Caco-2 (cell line): ENCODE data around the gene SSUH2. TPM values are rescaled to one million over a fixed set of nuclear protein-coding genes. Genes with fewer than 3 reads are reported as not detected.

Source experiments
- BruUV-seq: library from RNA; stranded (reverse); fragments of 400-500 nt; replicated peaks from 2 replicates; lab custom pipeline; 2021; lab: Mats Ljungman, UMichigan
- CTCF ChIA-PET: fragments of 300-600 bp; sonication (Branson Sonifier 250); formaldehyde crosslinking; loops from one replicate; lab custom pipeline; 2022; ENCODE audit warnings: antibody characterized with exemption; lab: Charles Lee
- POLR2A ChIA-PET: fragments of 300-600 bp; sonication (Branson Sonifier 250); formaldehyde crosslinking; loops from one replicate; lab custom pipeline; 2022; ENCODE audit warnings: antibody characterized with exemption; lab: Charles Lee
- DNase-seq, 2 experiments: peaks; one replicate each; pipeline versions ENCODE4 v3.0.0 to v3.0.0-alpha.2; 2020 to 2022
- H3K27me3 ChIP-seq: replicated peaks from 2 replicates; pipeline ENCODE4 v1.6.0; 2011; ENCODE audit warnings: low read length; ENCODE audit not compliant: control insufficient read depth, insufficient read depth
- H3K36me3 ChIP-seq: 2 replicates; pipeline ENCODE4 v1.5.1; 2011; ENCODE audit warnings: low read length; ENCODE audit not compliant: control insufficient read depth, insufficient read depth
- H3K4me1 ChIP-seq: fragments of 250-450 bp; sonication (Bioruptor Pico); 2 replicates; pipeline ENCODE4 v1.5.1; 2020; ENCODE audit warnings: mild to moderate bottlenecking
- H3K4me3 ChIP-seq: 2 replicates; pipeline ENCODE4 v1.5.1; 2011; ENCODE audit warnings: low read depth, mild to moderate bottlenecking, control low read depth, low read length
- H3K9me3 ChIP-seq: fragments of 250-450 bp; sonication (Bioruptor Pico); 2 replicates; pipeline ENCODE4 v1.5.1; 2020; ENCODE audit warnings: mild to moderate bottlenecking, moderate library complexity
- H3K27ac Mint-ChIP-seq: one replicate; pipeline ENCODE4 v1.8.0; 2022; ENCODE audit warnings: mixed read lengths; ENCODE audit not compliant: unreplicated experiment
- H3K27me3 Mint-ChIP-seq: one replicate; pipeline ENCODE4 v1.8.0; 2022; ENCODE audit warnings: mixed read lengths; ENCODE audit not compliant: insufficient read depth, unreplicated experiment
- H3K36me3 Mint-ChIP-seq: one replicate; pipeline ENCODE4 v1.8.0; 2022; ENCODE audit warnings: mild to moderate bottlenecking, mixed read lengths; ENCODE audit not compliant: insufficient read depth, unreplicated experiment
- H3K4me1 Mint-ChIP-seq: one replicate; pipeline ENCODE4 v1.8.0; 2022; ENCODE audit warnings: low read depth, mixed read lengths; ENCODE audit not compliant: unreplicated experiment
- H3K4me3 Mint-ChIP-seq: one replicate; pipeline ENCODE4 v1.8.0; 2022; ENCODE audit warnings: mild to moderate bottlenecking, moderate library complexity, mixed read lengths; ENCODE audit not compliant: unreplicated experiment
- H3K9me3 Mint-ChIP-seq: one replicate; pipeline ENCODE4 v1.8.0; 2022; ENCODE audit warnings: mixed read lengths; ENCODE audit not compliant: unreplicated experiment
- intact Hi-C: fragments of 100-400 bp; cut with micrococcal nuclease; formaldehyde crosslinking; loops from one replicate; pipeline ENCODE4 v1.10.0; 2022; ENCODE audit not compliant: unreplicated experiment
- total RNA-seq: library from RNA; stranded (reverse); gene quantifications from 2 replicates; pipeline ENCODE4 v1.2.3, GENCODE V29; 2022
- TF ChIP-seq, protein P1 (sequence below), 2 experiments: fragments of 200-600 bp in 1 of 2; IDR thresholded peaks; 1 replicate in 1 of 2; 2 replicates in 1 of 2; pipeline versions ENCODE4 v1.5.1 to v1.8.0; 2011 to 2022; ENCODE audit warnings: antibody characterized with exemption in 1 of 2, control low read depth in 1 of 2, inconsistent platforms in 1 of 2, low read depth in 1 of 2, low read length in 1 of 2, mild to moderate bottlenecking in 1 of 2, moderate library complexity in 1 of 2; ENCODE audit not compliant: insufficient read depth in 1 of 2, severe bottlenecking in 1 of 2, unreplicated experiment in 1 of 2

Gene SSUH2
- total RNA-seq, 1 experiment from 2014 or later: 9.4 TPM

DNA sequence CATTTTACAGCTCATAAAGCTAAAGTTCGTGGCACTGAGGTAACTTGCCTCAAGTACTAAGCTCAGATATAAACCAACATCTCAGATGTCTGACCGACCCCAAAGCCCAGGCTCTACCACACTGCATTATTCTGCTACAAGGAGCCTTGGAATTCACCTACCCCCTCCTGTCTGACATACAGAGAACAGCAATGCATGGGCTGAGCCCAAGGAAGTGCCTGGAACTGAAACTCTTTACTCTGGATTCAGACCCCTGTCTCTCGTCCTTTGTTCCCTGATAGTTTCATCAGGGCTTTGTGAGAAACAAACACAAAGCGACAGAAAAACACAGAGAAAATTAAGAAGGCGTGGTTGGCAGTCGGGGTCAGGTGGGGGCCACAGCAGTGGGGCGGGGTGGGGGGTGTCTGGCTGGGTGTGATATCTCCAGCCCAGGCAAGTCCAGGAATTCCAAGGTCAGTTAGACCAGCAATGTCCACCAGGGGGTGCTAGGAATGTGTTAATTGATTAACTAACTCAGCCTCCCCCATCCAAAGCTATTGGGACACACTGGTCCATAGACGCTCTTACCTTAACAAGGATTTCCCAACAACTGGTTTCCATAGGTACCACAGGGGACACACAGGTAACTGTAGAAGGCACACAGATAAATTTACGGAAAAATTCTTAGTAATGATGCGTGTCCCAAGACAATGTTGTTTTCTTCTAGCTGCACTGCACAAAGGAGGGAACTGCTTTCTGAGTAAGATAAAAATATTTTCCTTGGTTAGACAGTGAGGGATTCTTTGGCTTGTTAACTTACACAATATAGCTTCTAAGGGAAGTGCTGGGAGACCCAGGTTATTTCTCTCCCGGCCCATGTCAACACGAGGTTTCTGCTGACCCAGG, 18.8 kb upstream of the SSUH2 start:
- intact Hi-C loops: loop anchor here (1.0 to 10.0 kb wide), 6 partner anchors 19 to 221 kb away; partner anchors contain the start of gene LMCD1
- no peak overlapping the region for H3K4me3 Mint-ChIP-seq
- peaks cover 7% of the 10 kb centered on the region for H3K36me3 Mint-ChIP-seq
- H3K4me1 ChIP-seq: peaks cover 59% of the 10 kb centered on the region
- H3K27me3 Mint-ChIP-seq: no peaks in the 10 kb centered on the region
- H3K9me3 ChIP-seq: no peaks in the 10 kb centered on the region
- peak; percentile 87 to 90 for DNase-seq
- BruUV-seq: no TSS peak
- no peaks in the 10 kb centered on the region for H3K36me3 ChIP-seq
- no peak overlapping the region for H3K27ac Mint-ChIP-seq
- H3K4me3 ChIP-seq: no peak overlapping the region
- ChIA-PET CTCF (interaction anchor here (0.9 to 2.3 kb wide), 5 partner anchors 10 to 162 kb away, joined by 3 to 14 read pairs (median 5); partner anchors contain the start of genes LMCD1 and OXTR), POLR2A (interaction anchor here (0.6 to 1.0 kb wide), 2 partner anchors 162 to 210 kb away, joined by 3 read pairs; partner anchors contain the start of gene LMCD1)
- no peaks in the 10 kb centered on the region for H3K9me3 Mint-ChIP-seq
- peaks cover 35% of the 10 kb centered on the region for H3K4me1 Mint-ChIP-seq
- no peaks in the 10 kb centered on the region for H3K27me3 ChIP-seq
- TF ChIP-seq, protein P1, sequence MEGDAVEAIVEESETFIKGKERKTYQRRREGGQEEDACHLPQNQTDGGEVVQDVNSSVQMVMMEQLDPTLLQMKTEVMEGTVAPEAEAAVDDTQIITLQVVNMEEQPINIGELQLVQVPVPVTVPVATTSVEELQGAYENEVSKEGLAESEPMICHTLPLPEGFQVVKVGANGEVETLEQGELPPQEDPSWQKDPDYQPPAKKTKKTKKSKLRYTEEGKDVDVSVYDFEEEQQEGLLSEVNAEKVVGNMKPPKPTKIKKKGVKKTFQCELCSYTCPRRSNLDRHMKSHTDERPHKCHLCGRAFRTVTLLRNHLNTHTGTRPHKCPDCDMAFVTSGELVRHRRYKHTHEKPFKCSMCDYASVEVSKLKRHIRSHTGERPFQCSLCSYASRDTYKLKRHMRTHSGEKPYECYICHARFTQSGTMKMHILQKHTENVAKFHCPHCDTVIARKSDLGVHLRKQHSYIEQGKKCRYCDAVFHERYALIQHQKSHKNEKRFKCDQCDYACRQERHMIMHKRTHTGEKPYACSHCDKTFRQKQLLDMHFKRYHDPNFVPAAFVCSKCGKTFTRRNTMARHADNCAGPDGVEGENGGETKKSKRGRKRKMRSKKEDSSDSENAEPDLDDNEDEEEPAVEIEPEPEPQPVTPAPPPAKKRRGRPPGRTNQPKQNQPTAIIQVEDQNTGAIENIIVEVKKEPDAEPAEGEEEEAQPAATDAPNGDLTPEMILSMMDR (IDR thresholded peaks at IDR 0.05; ENCODE audit: insufficient read depth in 1 of 2, low read depth in 1 of 2, low read length in 1 of 2, severe bottlenecking in 1 of 2, unreplicated experiment in 1 of 2): peak; percentile 44 to 80

DNA sequence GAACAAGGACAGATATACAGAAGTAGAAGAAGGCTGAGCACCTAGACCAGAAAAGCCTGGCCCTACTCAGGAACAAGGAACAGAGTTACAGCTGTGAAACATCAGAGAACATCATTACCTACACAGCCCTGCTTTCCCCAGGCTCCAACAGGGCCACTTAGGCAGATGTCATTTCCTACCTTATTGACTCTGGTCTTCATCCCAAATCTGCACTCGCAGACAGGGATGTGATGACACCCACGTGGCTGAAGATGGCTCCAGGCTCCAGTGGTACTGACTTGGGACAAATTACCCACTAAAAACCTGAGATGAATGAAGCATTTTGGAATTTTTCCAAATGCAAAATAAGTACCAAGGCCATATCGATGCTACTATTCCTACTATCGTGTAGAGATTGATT, 18.0 kb upstream of the SSUH2 start:
- no peaks in the 10 kb centered on the region for H3K9me3 ChIP-seq
- peaks cover 67% of the 10 kb centered on the region for H3K4me1 ChIP-seq
- intact Hi-C loops: loop anchor here (2.0 to 10.0 kb wide), 3 partner anchors 40 to 222 kb away; partner anchors contain the start of gene LMCD1
- ChIA-PET CTCF (interaction anchor here (0.6 to 2.1 kb wide), 4 partner anchors 37 to 161 kb away, joined by 3 to 5 read pairs (median 4); partner anchors contain the start of gene LMCD1), POLR2A (no interaction called here)
- no TSS peak for BruUV-seq
- peaks cover 35% of the 10 kb centered on the region for H3K4me1 Mint-ChIP-seq
- no peaks in the 10 kb centered on the region for H3K27me3 Mint-ChIP-seq
- H3K27me3 ChIP-seq: no peaks in the 10 kb centered on the region
- peak overlapping the region; percentile 81 for H3K27ac Mint-ChIP-seq
- no peaks in the 10 kb centered on the region for H3K9me3 Mint-ChIP-seq
- no peaks in the 10 kb centered on the region for H3K36me3 ChIP-seq
- peaks cover 7% of the 10 kb centered on the region for H3K36me3 Mint-ChIP-seq
- TF ChIP-seq, protein P1 (IDR thresholded peaks at IDR 0.05; ENCODE audit: insufficient read depth in 1 of 2, low read depth in 1 of 2, low read length in 1 of 2, severe bottlenecking in 1 of 2, unreplicated experiment in 1 of 2): no peak
- no peak for DNase-seq
- H3K4me3 ChIP-seq: no peak overlapping the region
- no peak overlapping the region for H3K4me3 Mint-ChIP-seq
